ENCODE results near the gene SEMA3E.
A peak's percentile ranks its signal among the peaks of the same experiment; 100 is the strongest.

The SEMA3E gene

GRCh38 chr7:83519240-83519639 is 129.7 kb downstream of the SEMA3E start:
- in situ Hi-C loops (cut with HindIII; ENCODE audit: low pct_ligation_motif_present, low pct_unique_long_range_greater_than_20kb, low sequenced_read_pairs): no loop called here

GRCh38 chr7:83517035-83517700 is 131.8 kb downstream of the SEMA3E start:
- peak; percentile 62 for DNase-seq
- in situ Hi-C loops (cut with HindIII; ENCODE audit: low pct_ligation_motif_present, low pct_unique_long_range_greater_than_20kb, low sequenced_read_pairs): no loop called here

More at GRCh38 chr7:83519240-83519639, 129.7 kb downstream of the SEMA3E start:
- DNase-seq: peak; percentile 30

GRCh38 chr7:83514977-83515376 is 134.0 kb downstream of the SEMA3E start:
- in situ Hi-C loops (cut with HindIII; ENCODE audit: low pct_ligation_motif_present, low pct_unique_long_range_greater_than_20kb, low sequenced_read_pairs): no loop called here
- peak; percentile 23 for DNase-seq

GRCh38 chr7:83509255-83510021 is 139.5 kb downstream of the SEMA3E start:
- no peak for DNase-seq
- in situ Hi-C loops (cut with HindIII; ENCODE audit: low pct_ligation_motif_present, low pct_unique_long_range_greater_than_20kb, low sequenced_read_pairs): no loop called here

- in situ Hi-C loops (cut with HindIII; ENCODE audit: low pct_ligation_motif_present, low pct_unique_long_range_greater_than_20kb, low sequenced_read_pairs): no loop called here
- no peak for DNase-seq
Observed at GRCh38 chr7:83504330-83504729, 144.6 kb downstream of the SEMA3E start.

- in situ Hi-C loops (cut with HindIII; ENCODE audit: low pct_ligation_motif_present, low pct_unique_long_range_greater_than_20kb, low sequenced_read_pairs): no loop called here
- no peak for DNase-seq
Observed at GRCh38 chr7:83502636-83503035, 146.3 kb downstream of the SEMA3E start.

GRCh38 chr7:83494683-83495082 is 154.3 kb downstream of the SEMA3E start:
- DNase-seq: no peak
- in situ Hi-C loops (cut with HindIII; ENCODE audit: low pct_ligation_motif_present, low pct_unique_long_range_greater_than_20kb, low sequenced_read_pairs): no loop called here

- DNase-seq: no peak
- in situ Hi-C loops (cut with HindIII; ENCODE audit: low pct_ligation_motif_present, low pct_unique_long_range_greater_than_20kb, low sequenced_read_pairs): no loop called here
Observed at GRCh38 chr7:83492802-83493201, 156.1 kb downstream of the SEMA3E start.

GRCh38 chr7:83487801-83488200 is 161.1 kb downstream of the SEMA3E start:
- in situ Hi-C loops (cut with HindIII; ENCODE audit: low pct_ligation_motif_present, low pct_unique_long_range_greater_than_20kb, low sequenced_read_pairs): no loop called here
- DNase-seq: no peak

GRCh38 chr7:83486957-83487356 is 162.0 kb downstream of the SEMA3E start:
- in situ Hi-C loops (cut with HindIII; ENCODE audit: low pct_ligation_motif_present, low pct_unique_long_range_greater_than_20kb, low sequenced_read_pairs): no loop called here

GRCh38 chr7:83486536-83486935 is 162.4 kb downstream of the SEMA3E start:
- in situ Hi-C loops (cut with HindIII; ENCODE audit: low pct_ligation_motif_present, low pct_unique_long_range_greater_than_20kb, low sequenced_read_pairs): no loop called here
- no peak for DNase-seq

More at GRCh38 chr7:83486957-83487356, 162.0 kb downstream of the SEMA3E start:
- DNase-seq: no peak

GRCh38 chr7:83484826-83485225 is 164.1 kb downstream of the SEMA3E start:
- in situ Hi-C loops (cut with HindIII; ENCODE audit: low pct_ligation_motif_present, low pct_unique_long_range_greater_than_20kb, low sequenced_read_pairs): no loop called here
- DNase-seq: no peak

GRCh38 chr7:83484266-83484665 is 164.7 kb downstream of the SEMA3E start:
- in situ Hi-C loops (cut with HindIII; ENCODE audit: low pct_ligation_motif_present, low pct_unique_long_range_greater_than_20kb, low sequenced_read_pairs): no loop called here
- no peak for DNase-seq

GRCh38 chr7:83478616-83479015 is 170.3 kb downstream of the SEMA3E start:
- in situ Hi-C loops (cut with HindIII; ENCODE audit: low pct_ligation_motif_present, low pct_unique_long_range_greater_than_20kb, low sequenced_read_pairs): no loop called here

GRCh38 chr7:83476511-83477050 is 172.4 kb downstream of the SEMA3E start:
- no peak for DNase-seq
- in situ Hi-C loops (cut with HindIII; ENCODE audit: low pct_ligation_motif_present, low pct_unique_long_range_greater_than_20kb, low sequenced_read_pairs): no loop called here

More at GRCh38 chr7:83478616-83479015, 170.3 kb downstream of the SEMA3E start:
- no peak for DNase-seq

GRCh38 chr7:83475420-83475819 is 173.5 kb downstream of the SEMA3E start:
- in situ Hi-C loops (cut with HindIII; ENCODE audit: low pct_ligation_motif_present, low pct_unique_long_range_greater_than_20kb, low sequenced_read_pairs): no loop called here
- peak; percentile 24 for DNase-seq

GRCh38 chr7:83472376-83472775 is 176.6 kb downstream of the SEMA3E start:
- in situ Hi-C loops (cut with HindIII; ENCODE audit: low pct_ligation_motif_present, low pct_unique_long_range_greater_than_20kb, low sequenced_read_pairs): no loop called here
- no peak for DNase-seq

- DNase-seq: peak; percentile 15
- in situ Hi-C loops (cut with HindIII; ENCODE audit: low pct_ligation_motif_present, low pct_unique_long_range_greater_than_20kb, low sequenced_read_pairs): no loop called here
Observed at GRCh38 chr7:83469491-83469890, 179.4 kb downstream of the SEMA3E start.

- peak; percentile 15 for DNase-seq
- in situ Hi-C loops (cut with HindIII; ENCODE audit: low pct_ligation_motif_present, low pct_unique_long_range_greater_than_20kb, low sequenced_read_pairs): no loop called here
Observed at GRCh38 chr7:83469076-83469475, 179.9 kb downstream of the SEMA3E start.
